ENCODE results near the gene VKORC1.

Gene VKORC1

GRCh38 chr16:31043898-31044481 lies 50.6 kb downstream of the VKORC1 start:
- Histone ChIP-seq H3K27ac (ENCODE audit: low read length, poor library complexity, severe bottlenecking) (no peak overlapping the region), H3K23ac (ENCODE audit: low read length in 2 of 2) (no peak overlapping the region), H2BK15ac (ENCODE audit: low read depth, poor library complexity, severe bottlenecking) (no peak overlapping the region), H3K4me3 (ENCODE audit: insufficient read depth in 1 of 2, low read depth in 1 of 2, low read length in 2 of 2) (no peak overlapping the region), H3K4ac (ENCODE audit: low read depth in 1 of 2, low read length in 2 of 2) (no peak overlapping the region), H3K36me3 (ENCODE audit: control insufficient read depth in 1 of 2, insufficient read depth in 2 of 2, low read depth in 1 of 2, low read length in 2 of 2) (peaks cover 36 to 40% of the 10 kb centered on the region in 2 experiments), H2BK5ac (ENCODE audit: low read depth, low read length, poor library complexity, severe bottlenecking) (no peak overlapping the region), H3K9me3 (ENCODE audit: control insufficient read depth, low read length) (no peaks in the 10 kb centered on the region), H2BK120ac (ENCODE audit: low read depth, low read length) (no peak overlapping the region), H3K79me1 (replicated peaks; ENCODE audit: low read length, poor library complexity, severe bottlenecking) (peaks cover 7% of the 10 kb centered on the region), H3K4me2 (ENCODE audit: low read length, poor library complexity, severe bottlenecking) (no peak overlapping the region), H2AK5ac (ENCODE audit: low read length, severe bottlenecking) (no peak overlapping the region), H2AFZ (ENCODE audit: low read depth, low read length) (no peak overlapping the region), H4K8ac (ENCODE audit: low read length) (no peak overlapping the region), H3K14ac (ENCODE audit: low read length in 2 of 2) (no peak overlapping the region), H3K27me3 (ENCODE audit: control insufficient read depth in 1 of 2, insufficient read depth in 1 of 2, low read length in 2 of 2) (no peaks in the 10 kb centered on the region), H4K91ac (ENCODE audit: low read length) (no peak overlapping the region), H3K9ac (ENCODE audit: low read length) (no peak overlapping the region), H3K4me1 (ENCODE audit: control insufficient read depth, insufficient read depth, low read depth, low read length) (peaks cover 1% of the 10 kb centered on the region), H3K18ac (ENCODE audit: low read depth in 1 of 2, low read length in 2 of 2) (no peak overlapping the region), H2BK12ac (ENCODE audit: low read length in 2 of 2) (no peak overlapping the region)
- no peak for DNase-seq
- WGBS, result no CpG with 5 or more reads among the region's 4 CpGs

- Histone ChIP-seq H3K9me3 (ENCODE audit: control insufficient read depth, low read length) (no peaks in the 10 kb centered on the region), H3K4me1 (ENCODE audit: control insufficient read depth, insufficient read depth, low read depth, low read length) (peaks cover 1% of the 10 kb centered on the region), H2AFZ (ENCODE audit: low read depth, low read length) (no peak overlapping the region), H2BK15ac (ENCODE audit: low read depth, poor library complexity, severe bottlenecking) (no peak overlapping the region), H3K4me3 (ENCODE audit: insufficient read depth in 1 of 2, low read depth in 1 of 2, low read length in 2 of 2) (no peak overlapping the region), H2BK12ac (ENCODE audit: low read length in 2 of 2) (no peak overlapping the region), H3K4ac (ENCODE audit: low read depth in 1 of 2, low read length in 2 of 2) (no peak overlapping the region), H3K36me3 (ENCODE audit: control insufficient read depth in 1 of 2, insufficient read depth in 2 of 2, low read depth in 1 of 2, low read length in 2 of 2) (peaks cover 42 to 47% of the 10 kb centered on the region in 2 experiments), H3K27me3 (ENCODE audit: control insufficient read depth in 1 of 2, insufficient read depth in 1 of 2, low read length in 2 of 2) (no peaks in the 10 kb centered on the region), H3K9ac (ENCODE audit: low read length) (no peak overlapping the region), H3K4me2 (ENCODE audit: low read length, poor library complexity, severe bottlenecking) (no peak overlapping the region), H3K23ac (ENCODE audit: low read length in 2 of 2) (no peak overlapping the region), H3K27ac (ENCODE audit: low read length, poor library complexity, severe bottlenecking) (no peak overlapping the region), H2AK5ac (ENCODE audit: low read length, severe bottlenecking) (no peak overlapping the region), H3K79me1 (replicated peaks; ENCODE audit: low read length, poor library complexity, severe bottlenecking) (peaks cover 9% of the 10 kb centered on the region), H3K18ac (ENCODE audit: low read depth in 1 of 2, low read length in 2 of 2) (no peak overlapping the region), H4K8ac (ENCODE audit: low read length) (no peak overlapping the region), H3K14ac (ENCODE audit: low read length in 2 of 2) (no peak overlapping the region), H2BK5ac (ENCODE audit: low read depth, low read length, poor library complexity, severe bottlenecking) (no peak overlapping the region), H4K91ac (ENCODE audit: low read length) (no peak overlapping the region), H2BK120ac (ENCODE audit: low read depth, low read length) (no peak overlapping the region)
- no peak for DNase-seq
- 93% methylated on average over 1 of the region's 1 CpG for WGBS
These were observed 51.2 kb downstream of the VKORC1 start for GRCh38 chr16:31043352-31043751.

- H3K27ac ChIP-seq (ENCODE audit: low read length, poor library complexity, severe bottlenecking), result no peak overlapping the region
- H3K4me3 ChIP-seq (ENCODE audit: insufficient read depth in 1 of 2, low read depth in 1 of 2, low read length in 2 of 2), result no peak overlapping the region
- no peak overlapping the region for H2AK5ac ChIP-seq (ENCODE audit: low read length, severe bottlenecking)
- H2AFZ ChIP-seq (ENCODE audit: low read depth, low read length), result no peak overlapping the region
- H3K4ac ChIP-seq (ENCODE audit: low read depth in 1 of 2, low read length in 2 of 2), result no peak overlapping the region
- no peak overlapping the region for H2BK5ac ChIP-seq (ENCODE audit: low read depth, low read length, poor library complexity, severe bottlenecking)
- H4K91ac ChIP-seq (ENCODE audit: low read length), result no peak overlapping the region
- 94% methylated on average over 10 of the region's 10 CpGs for WGBS
- no peak overlapping the region for H3K23ac ChIP-seq (ENCODE audit: low read length in 2 of 2)
- no peak overlapping the region for H3K9ac ChIP-seq (ENCODE audit: low read length)
- DNase-seq, result no peak
- H3K18ac ChIP-seq (ENCODE audit: low read depth in 1 of 2, low read length in 2 of 2), result no peak overlapping the region
- peaks cover 13% of the 10 kb centered on the region for H3K79me1 ChIP-seq (replicated peaks; ENCODE audit: low read length, poor library complexity, severe bottlenecking)
- H2BK120ac ChIP-seq (ENCODE audit: low read depth, low read length), result no peak overlapping the region
- H3K4me2 ChIP-seq (ENCODE audit: low read length, poor library complexity, severe bottlenecking), result no peak overlapping the region
- H2BK15ac ChIP-seq (ENCODE audit: low read depth, poor library complexity, severe bottlenecking), result no peak overlapping the region
- H4K8ac ChIP-seq (ENCODE audit: low read length), result no peak overlapping the region
- H2BK12ac ChIP-seq (ENCODE audit: low read length in 2 of 2), result no peak overlapping the region
- no peaks in the 10 kb centered on the region for H3K27me3 ChIP-seq (ENCODE audit: control insufficient read depth in 1 of 2, insufficient read depth in 1 of 2, low read length in 2 of 2)
- H3K14ac ChIP-seq (ENCODE audit: low read length in 2 of 2), result no peak overlapping the region
- peaks cover 1% of the 10 kb centered on the region for H3K4me1 ChIP-seq (ENCODE audit: control insufficient read depth, insufficient read depth, low read depth, low read length)
- H3K36me3 ChIP-seq (ENCODE audit: control insufficient read depth in 1 of 2, insufficient read depth in 2 of 2, low read depth in 1 of 2, low read length in 2 of 2), result peaks cover 47 to 52% of the 10 kb centered on the region in 2 experiments
- no peaks in the 10 kb centered on the region for H3K9me3 ChIP-seq (ENCODE audit: control insufficient read depth, low read length)
These were observed 51.7 kb downstream of the VKORC1 start for GRCh38 chr16:31042866-31043265.
